NCI-H2107 (cell line): ENCODE measurements around the gene PTAFR.

Source experiments
- DNase-seq: peaks from one replicate; lab custom pipeline; 2025; lab: John Stamatoyannopoulos, UW

PTAFR gene

DNA sequence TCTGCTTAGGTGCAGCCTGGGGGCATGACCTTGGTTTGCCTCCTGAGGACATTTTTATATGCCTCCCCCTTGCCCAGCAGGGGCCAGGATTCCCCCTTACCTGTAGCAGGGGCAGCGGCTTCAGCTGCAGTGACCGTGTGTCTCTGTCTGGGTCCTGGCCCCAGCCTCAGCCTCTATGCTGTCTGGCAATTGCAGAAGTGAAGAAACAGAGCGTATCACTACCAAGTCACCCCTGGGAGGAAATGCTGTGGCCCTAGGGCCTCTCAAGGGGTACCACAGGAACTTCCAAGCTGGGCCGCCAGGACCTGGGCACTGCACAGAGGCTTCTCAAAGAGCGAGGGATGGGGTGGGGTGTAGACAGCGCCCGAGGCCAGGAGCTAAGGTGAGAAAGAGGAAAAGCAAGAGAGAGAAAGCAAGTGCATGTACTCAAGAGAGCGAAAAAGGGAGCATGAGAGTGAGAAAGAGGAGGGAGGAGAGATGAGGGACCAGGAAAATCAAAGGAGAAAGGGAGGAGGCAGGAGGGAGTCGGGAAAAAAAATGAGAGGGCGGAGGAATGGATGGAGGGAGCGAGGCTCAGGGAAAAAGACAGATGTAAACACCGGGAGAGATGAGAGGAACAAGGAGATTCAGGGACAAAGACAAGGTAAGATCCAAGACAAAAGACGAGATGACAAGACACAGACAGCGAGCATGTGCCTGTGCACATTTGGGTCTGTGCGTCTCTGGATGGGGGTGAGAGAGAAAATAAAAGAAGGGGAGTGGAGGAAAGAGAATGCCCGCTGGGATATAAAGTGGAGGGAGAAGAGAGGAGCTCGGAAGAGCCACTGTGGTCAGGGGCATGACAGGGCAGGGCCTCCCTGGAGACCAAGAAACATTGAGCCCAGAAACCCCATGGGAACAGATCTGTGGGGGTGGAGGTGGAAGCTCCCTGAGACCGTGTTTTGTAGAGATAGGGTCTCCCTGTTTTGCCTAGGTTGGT, at the start of gene PTAFR:
Gene PTAFR, minus strand, starts transcription at position 199 of the 979 bp plus-strand sequence. CDS start 25,669 bp downstream, outside the sequence.
- no peak for DNase-seq

- no peak for DNase-seq
These were observed 36.8 kb upstream of the PTAFR start for GRCh38 chr1:28213315-28213714.

GRCh38 chr1:28209700-28210099, 33.2 kb upstream of the PTAFR start:
- no peak for DNase-seq

DNA sequence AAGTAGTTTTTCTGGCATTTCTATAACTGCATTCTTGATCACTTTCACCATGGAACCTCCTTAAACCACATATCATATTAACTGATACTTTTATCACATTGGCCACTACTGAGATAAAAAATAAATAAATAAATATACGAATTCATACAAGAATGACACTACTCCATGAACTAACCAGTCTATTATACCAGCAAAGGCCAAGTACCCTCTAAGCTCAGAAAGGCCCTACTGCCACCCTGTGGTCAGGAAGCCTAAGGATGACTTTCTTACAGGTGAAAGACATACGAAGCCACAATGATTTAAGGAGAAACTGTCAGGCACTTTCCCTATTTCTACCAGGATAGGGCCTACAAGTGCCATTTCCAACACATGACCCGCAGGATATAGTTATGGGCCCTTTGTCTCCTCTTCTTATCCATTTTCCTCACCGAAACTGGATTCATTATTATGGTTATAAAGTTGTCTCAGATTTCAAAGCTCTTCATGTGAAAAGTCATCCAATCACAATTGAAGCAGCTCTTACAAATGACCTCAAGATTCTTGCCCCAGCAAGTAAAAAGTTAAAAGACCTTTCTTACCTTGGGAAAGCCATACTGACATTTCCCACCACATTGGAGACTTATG, 32.4 kb upstream of the PTAFR start:
- DNase-seq, result peak; percentile 17

GRCh38 chr1:28205243-28205642, 28.8 kb upstream of the PTAFR start:
- no peak for DNase-seq

DNA sequence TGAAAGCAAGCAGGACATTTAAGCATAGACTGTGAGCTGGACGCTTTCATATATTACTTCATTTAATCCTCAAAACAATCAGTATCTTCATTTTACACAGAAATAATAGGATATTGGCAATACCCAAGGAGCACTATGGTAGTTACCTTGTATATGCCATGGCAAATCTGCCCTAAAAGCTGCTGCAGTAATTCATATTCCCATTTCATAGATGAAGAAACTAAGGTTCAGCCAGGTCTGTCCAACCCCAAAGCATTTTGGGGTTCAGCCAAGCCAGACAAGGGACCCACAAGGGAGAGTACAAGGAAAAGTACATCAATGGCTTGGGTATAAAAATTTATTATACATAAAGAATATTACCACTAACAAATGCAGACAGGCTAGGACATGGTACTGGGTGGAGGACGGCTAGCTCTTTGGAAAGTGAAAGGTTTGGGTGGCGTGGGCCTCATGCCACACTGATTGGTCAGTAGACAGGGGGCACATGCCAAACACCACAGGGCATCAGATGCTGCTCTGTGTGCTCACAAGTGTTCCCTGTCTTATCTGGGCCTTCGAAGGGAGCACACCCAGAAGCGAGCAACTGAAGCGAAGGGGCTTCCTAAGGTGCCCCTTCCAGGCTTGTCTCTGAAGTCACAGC, 23.9 kb upstream of the PTAFR start:
- DNase-seq, result no peak

DNA sequence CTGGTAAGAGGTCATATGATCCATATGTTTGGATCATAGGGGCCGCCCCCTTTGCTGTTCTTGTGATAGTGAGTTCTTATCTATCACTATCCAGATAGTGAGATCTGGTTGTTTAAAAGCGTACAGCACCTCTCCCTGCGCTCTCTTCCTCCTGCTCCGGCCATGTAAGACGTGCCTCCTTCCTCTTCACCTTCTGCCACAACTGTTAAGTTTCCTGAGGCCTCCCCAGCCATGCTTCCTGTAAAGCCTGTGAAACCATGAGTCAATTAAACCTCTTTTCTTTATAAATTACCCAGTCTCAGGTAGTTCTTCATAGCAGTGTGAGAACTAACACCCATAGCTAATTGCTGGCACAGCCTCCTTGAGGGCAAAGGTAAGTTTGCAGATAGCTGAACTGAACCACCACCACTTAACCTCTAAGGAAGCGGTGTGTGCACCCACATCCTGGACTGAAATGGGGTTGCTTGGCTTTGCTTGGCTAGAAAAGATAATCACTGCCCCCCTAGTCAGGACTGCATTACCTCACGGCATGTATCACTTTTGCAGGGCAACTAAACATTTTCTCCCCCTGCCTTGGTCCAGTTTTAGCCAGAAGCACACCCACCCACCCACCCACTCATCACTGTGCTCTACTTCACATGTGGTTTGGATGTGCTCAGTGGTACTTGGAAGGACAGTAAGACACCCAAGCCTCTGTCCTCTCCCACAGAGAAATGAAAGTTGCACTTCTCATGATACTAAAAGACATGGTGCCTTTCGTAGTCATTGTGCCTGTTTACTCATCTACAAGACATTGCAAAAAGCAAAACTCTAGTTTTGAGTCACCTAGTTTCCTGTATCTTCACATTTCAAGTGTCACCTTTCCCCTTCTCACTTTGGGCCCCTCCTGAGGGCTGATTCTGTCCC, 23.1 kb upstream of the PTAFR start:
- no peak for DNase-seq

DNA sequence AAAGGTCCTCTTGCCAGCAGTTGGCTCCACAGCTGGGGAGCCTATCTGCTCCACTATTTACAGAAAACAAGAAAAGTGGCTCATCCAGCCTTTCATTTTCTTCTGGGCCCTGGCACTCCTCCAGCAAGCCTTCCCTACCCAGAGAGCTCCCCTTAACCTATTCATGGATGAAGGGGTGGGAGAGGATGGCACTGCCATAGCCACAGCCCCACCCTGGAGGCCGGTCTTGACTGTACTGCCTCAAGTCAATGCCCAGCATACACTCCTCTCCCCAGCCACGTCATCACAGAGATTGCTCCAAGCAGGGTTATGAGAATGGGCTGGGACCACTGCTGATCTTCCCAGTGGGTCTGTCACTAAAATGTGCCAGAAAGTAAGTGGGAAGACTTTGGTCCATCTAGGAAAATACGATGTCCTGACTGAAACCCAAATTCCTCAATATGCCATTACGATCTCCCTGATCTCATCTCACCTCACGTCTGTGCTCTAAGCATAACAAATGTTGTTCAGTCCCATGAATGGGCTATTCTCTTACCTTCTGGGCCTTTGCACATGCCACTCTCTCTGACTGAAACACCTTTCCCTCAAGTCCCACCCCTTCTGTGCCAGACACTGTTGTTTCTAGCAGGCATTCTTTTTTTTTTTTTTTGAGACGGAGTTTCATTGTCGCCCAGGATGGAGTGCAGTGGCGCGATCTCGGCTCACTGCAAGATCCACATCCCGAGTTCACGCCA, 21.4 kb upstream of the PTAFR start:
- no peak for DNase-seq

- no peak for DNase-seq
These were observed 19.8 kb upstream of the PTAFR start for GRCh38 chr1:28196330-28196729.

DNA sequence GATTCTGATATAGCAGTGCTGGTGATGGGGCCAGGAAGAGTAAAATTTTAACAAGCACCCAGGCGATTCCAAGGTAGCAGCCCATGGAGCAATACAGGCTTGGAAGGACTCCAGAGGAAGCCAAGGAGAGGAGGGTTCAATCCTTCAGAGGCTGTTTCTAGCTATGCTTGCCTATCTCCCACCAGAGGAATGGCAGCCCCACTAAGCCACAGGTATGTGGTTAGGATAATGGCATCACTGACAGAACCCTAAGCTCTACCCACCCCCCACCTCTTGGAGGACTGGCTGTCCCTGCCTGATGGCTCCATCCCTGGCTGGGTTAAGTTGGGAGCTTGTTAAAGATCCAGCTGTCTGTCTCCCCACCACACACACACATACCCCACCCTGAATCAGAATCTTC, 19.3 kb upstream of the PTAFR start:
- no peak for DNase-seq

GRCh38 chr1:28194326-28195035, 18.0 kb upstream of the PTAFR start:
- DNase-seq, result no peak

- no peak for DNase-seq
These were observed 17.2 kb upstream of the PTAFR start for GRCh38 chr1:28193701-28194161.

GRCh38 chr1:28190996-28191645, 14.6 kb upstream of the PTAFR start:
- DNase-seq, result no peak

- no peak for DNase-seq
These were observed 14.0 kb upstream of the PTAFR start for GRCh38 chr1:28190337-28190979.

GRCh38 chr1:28185071-28185470, 8.6 kb upstream of the PTAFR start:
- no peak for DNase-seq

GRCh38 chr1:28180306-28181305, 4.1 kb upstream of the PTAFR start:
- DNase-seq, result no peak

- DNase-seq, result no peak
These were observed 2.4 kb upstream of the PTAFR start for GRCh38 chr1:28178690-28179485.
